NB4 (cell line): ENCODE results near the gene ONECUT3.

Experiments
- POLR2A ChIP-seq: IDR thresholded peaks from 2 replicates; pipeline ENCODE4 v1.6.1; 2011; ENCODE audit warnings: mild to moderate bottlenecking; ENCODE audit not compliant: insufficient read length; ENCODE audit errors: extremely low read depth
- TF ChIP-seq, protein P1 (sequence below): IDR thresholded peaks from one replicate; pipeline ENCODE4 v1.5.1; 2012; ENCODE audit warnings: low read depth, low read length

DNA sequence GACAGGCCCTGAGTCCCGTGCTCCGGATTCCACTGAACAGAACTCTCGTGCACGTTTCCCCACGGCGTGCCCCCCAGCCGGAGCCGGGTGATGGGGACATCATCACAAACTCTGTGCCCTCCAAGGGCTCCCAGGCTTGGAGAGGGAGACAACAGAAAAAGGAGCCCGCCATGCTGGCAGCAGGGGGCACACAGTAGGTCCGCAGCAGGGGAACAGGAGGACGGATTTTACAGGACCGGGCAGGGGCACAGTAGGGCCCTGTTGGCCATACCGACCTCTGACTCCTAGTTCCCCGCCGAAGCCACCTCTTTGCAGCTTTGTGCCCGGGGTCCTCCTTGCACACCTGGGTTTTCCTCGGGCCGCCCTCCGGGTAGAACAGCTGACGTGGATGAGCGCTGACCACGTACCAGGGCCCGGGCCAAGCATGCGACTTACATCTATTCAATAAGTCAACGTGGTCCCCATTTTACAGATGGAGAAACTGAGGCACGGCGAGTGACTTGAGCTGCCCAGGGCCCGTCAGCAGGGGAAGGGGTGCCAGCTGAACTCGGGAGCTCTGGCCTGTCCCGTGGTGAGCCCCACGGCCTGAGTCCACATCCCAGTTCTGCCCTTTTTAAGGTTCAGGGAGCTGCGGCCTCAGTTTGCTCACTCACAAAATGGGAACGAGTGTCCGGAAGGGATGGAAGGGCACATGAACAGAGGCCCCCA, 10.2 kb upstream of the ONECUT3 start:
- TF ChIP-seq, protein P1, sequence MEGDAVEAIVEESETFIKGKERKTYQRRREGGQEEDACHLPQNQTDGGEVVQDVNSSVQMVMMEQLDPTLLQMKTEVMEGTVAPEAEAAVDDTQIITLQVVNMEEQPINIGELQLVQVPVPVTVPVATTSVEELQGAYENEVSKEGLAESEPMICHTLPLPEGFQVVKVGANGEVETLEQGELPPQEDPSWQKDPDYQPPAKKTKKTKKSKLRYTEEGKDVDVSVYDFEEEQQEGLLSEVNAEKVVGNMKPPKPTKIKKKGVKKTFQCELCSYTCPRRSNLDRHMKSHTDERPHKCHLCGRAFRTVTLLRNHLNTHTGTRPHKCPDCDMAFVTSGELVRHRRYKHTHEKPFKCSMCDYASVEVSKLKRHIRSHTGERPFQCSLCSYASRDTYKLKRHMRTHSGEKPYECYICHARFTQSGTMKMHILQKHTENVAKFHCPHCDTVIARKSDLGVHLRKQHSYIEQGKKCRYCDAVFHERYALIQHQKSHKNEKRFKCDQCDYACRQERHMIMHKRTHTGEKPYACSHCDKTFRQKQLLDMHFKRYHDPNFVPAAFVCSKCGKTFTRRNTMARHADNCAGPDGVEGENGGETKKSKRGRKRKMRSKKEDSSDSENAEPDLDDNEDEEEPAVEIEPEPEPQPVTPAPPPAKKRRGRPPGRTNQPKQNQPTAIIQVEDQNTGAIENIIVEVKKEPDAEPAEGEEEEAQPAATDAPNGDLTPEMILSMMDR, result no peak
- no peak for TF ChIP-seq POLR2A
